HepG2 (cell line): ENCODE measurements around the gene GALNT16. TPM values are rescaled to one million over a fixed set of nuclear protein-coding genes. Genes with fewer than 3 reads are reported as not detected.
A peak's percentile ranks its signal among the peaks of the same experiment; 100 is the strongest.

Source experiments
- ATAC-seq: fragments of 200-7000 bp; cut with Tn5 transposase; 3 replicates; pipeline ENCODE4 v1.9.1; 2020; ENCODE audit warnings: mild to moderate bottlenecking, moderate library complexity
- BruUV-seq: library from RNA; stranded (reverse); fragments of 400-500 nt; replicated peaks from 2 replicates; lab custom pipeline; 2021; lab: Mats Ljungman, UMichigan
- CTCF ChIA-PET: fragments of 300-600 bp; formaldehyde crosslinking; extraction: SDS; loops from one replicate; lab custom pipeline; 2021; ENCODE audit warnings: low total read pairs, inconsistent platforms, low intra/inter-chr PET ratio; lab: Yijun Ruan, JAX
- POLR2A ChIA-PET: fragments of 350-600 bp; sonication (Branson Sonifier 250); formaldehyde crosslinking; loops from one replicate; lab custom pipeline; 2020; ENCODE audit warnings: antibody characterized with exemption, inconsistent platforms; lab: Yijun Ruan, JAX
- DNase-seq: peaks from one replicate; pipeline ENCODE4 v3.0.0-alpha.2; 2015; ENCODE audit warnings: low spot score
- FAIRE-seq: peaks from 3 replicates; lab custom pipeline; 2011; peaks lifted over from hg19 to GRCh38; lab: Jason Lieb, UNC
- H2AFZ ChIP-seq: one replicate; pipeline ENCODE4 v1.6.1; 2011; ENCODE audit warnings: low read length, inconsistent platforms
- H3K27ac ChIP-seq: fragments of 300-600 bp; 3 replicates; pipeline ENCODE4 v1.8.0; 2011; ENCODE audit warnings: mixed run types, mild to moderate bottlenecking, mixed read lengths, low read length, inconsistent platforms; ENCODE audit not compliant: insufficient read depth; ENCODE audit errors: extremely low read length
- H3K27me3 ChIP-seq, 2 experiments: fragments of 200-600 bp in 1 of 2; 2 replicates in 1 of 2; 3 replicates in 1 of 2; pipeline versions ENCODE4 v1.6.0 to v1.8.0; 2011; ENCODE audit warnings: low read length in 2 of 2, mild to moderate bottlenecking in 2 of 2, moderate library complexity in 2 of 2, inconsistent platforms in 1 of 2; ENCODE audit not compliant: insufficient read depth in 2 of 2, control insufficient read depth in 1 of 2
- H3K36me3 ChIP-seq, 2 experiments: fragments of 200-600 bp in 1 of 2; replicated peaks in 1 of 2; 2 replicates in 1 of 2; 3 replicates in 1 of 2; pipeline versions ENCODE4 v1.5.1 to v1.8.0; 2011; ENCODE audit warnings: low read length in 2 of 2, inconsistent platforms in 1 of 2; ENCODE audit not compliant: insufficient read depth in 2 of 2, control insufficient read depth in 1 of 2
- H3K4me1 ChIP-seq: 2 replicates; pipeline ENCODE4 v1.5.1; 2012; ENCODE audit warnings: low read length, inconsistent platforms; ENCODE audit not compliant: insufficient read depth
- H3K4me2 ChIP-seq: 2 replicates; pipeline ENCODE4 v1.6.0; 2011; ENCODE audit warnings: low read depth, low read length, inconsistent platforms
- H3K4me3 ChIP-seq, 3 experiments: fragments of 200-600 bp in 1 of 3; sonication (generic), shearing (Covaris generic) in 1 of 3; replicated peaks in 1 of 3; 2 replicates each; pipeline ENCODE4 v1.5.1; 2011 to 2016; ENCODE audit warnings: low read length in 3 of 3, inconsistent platforms in 2 of 3, low read depth in 2 of 3, mild to moderate bottlenecking in 2 of 3, control low read depth in 1 of 3, mixed read lengths in 1 of 3; ENCODE audit not compliant: insufficient read depth in 1 of 3
- H3K79me2 ChIP-seq: one replicate; pipeline ENCODE4 v1.6.1; 2011; ENCODE audit warnings: low read length, inconsistent platforms; ENCODE audit not compliant: insufficient read depth
- H3K9ac ChIP-seq: 2 replicates; pipeline ENCODE4 v1.6.0; 2011; ENCODE audit warnings: mild to moderate bottlenecking, low read depth, low read length, inconsistent platforms; ENCODE audit not compliant: insufficient read depth
- H3K9me3 ChIP-seq: 2 replicates; pipeline ENCODE4 v1.5.1; 2012; ENCODE audit warnings: mild to moderate bottlenecking, low read length
- H4K20me1 ChIP-seq: 2 replicates; pipeline ENCODE4 v1.6.0; 2011; ENCODE audit warnings: inconsistent platforms, mild to moderate bottlenecking, low read length, moderate library complexity; ENCODE audit not compliant: insufficient read depth
- CEBPG ChIP-seq: IDR thresholded peaks from 2 replicates; pipeline ENCODE4 v1.6.1; 2016
- GATA4 ChIP-seq: sonication (generic); IDR thresholded peaks from 2 replicates; pipeline ENCODE4 v1.6.1; 2016; ENCODE audit warnings: antibody characterized with exemption, low read depth, borderline replicate concordance
- HOMEZ ChIP-seq: IDR thresholded peaks from 2 replicates; pipeline ENCODE4 v1.6.1; 2016; ENCODE audit warnings: low read depth
- KMT2B ChIP-seq: IDR thresholded peaks from 2 replicates; pipeline ENCODE4 v1.6.1; 2016; ENCODE audit warnings: missing genetic modification reagents, missing compliant biosample characterization
- MTA1 ChIP-seq: sonication (generic); formaldehyde crosslinking; IDR thresholded peaks from 2 replicates; pipeline ENCODE4 v1.4.0; 2020; ENCODE audit warnings: missing genetic modification reagents, mild to moderate bottlenecking, borderline replicate concordance
- NR0B2 ChIP-seq: sonication (generic); formaldehyde crosslinking; IDR thresholded peaks from 2 replicates; pipeline ENCODE4 v1.4.0; 2020; ENCODE audit warnings: mild to moderate bottlenecking, missing genetic modification reagents
- ZBTB3 ChIP-seq: sonication (generic); formaldehyde crosslinking; IDR thresholded peaks from 2 replicates; pipeline ENCODE4 v1.4.0; 2020; ENCODE audit warnings: low read depth, mild to moderate bottlenecking, moderate library complexity, missing genetic modification reagents, borderline replicate concordance
- ZBTB38 ChIP-seq: sonication (generic); formaldehyde crosslinking; IDR thresholded peaks from 2 replicates; pipeline ENCODE4 v1.5.1; 2020; ENCODE audit warnings: mild to moderate bottlenecking, missing genetic modification reagents
- ZFP36L2 ChIP-seq: sonication (generic); formaldehyde crosslinking; IDR thresholded peaks from 2 replicates; pipeline ENCODE4 v1.4.0; 2020; ENCODE audit warnings: missing genetic modification reagents
- ZNF296 ChIP-seq: sonication (generic); formaldehyde crosslinking; conservative IDR thresholded peaks from 2 replicates; pipeline ENCODE4 v1.5.0; 2020; ENCODE audit warnings: mild to moderate bottlenecking, missing genetic modification reagents
- WGBS: methylation state at CpG from one replicate; pipeline ENCODE4 v1.1.6; 2017; ENCODE audit warnings: low lambda C conversion rate; 5-methylcytosine and 5-hydroxymethylcytosine counted together
- in situ Hi-C: cut with HindIII; loops from 2 replicates; pipeline ENCODE4 v1.10.0; 2017; ENCODE audit warnings: low pct_unique_long_range_greater_than_20kb; ENCODE audit not compliant: extremely low pct_ligation_motif_present
- intact Hi-C: fragments of 100-400 bp; cut with micrococcal nuclease; formaldehyde crosslinking; loops from one replicate; pipeline ENCODE4 v1.10.0; 2022; ENCODE audit not compliant: unreplicated experiment
- polyA plus RNA-seq, 8 experiments: library from polyadenylated mRNA; depleted of rRNA in 3 of 8; stranded (reverse) in 7 of 8; unstranded in 1 of 8; fragments of >200 nt; fragmentation: Illumina TruSeq in 4 of 8; extraction: Trizol in 4 of 8; gene quantifications; 2 replicates each; pipeline versions ENCODE4 v1.2.1 to v1.2.3, GENCODE V29; 2011 to 2016; ENCODE audit warnings: low read depth in 4 of 8, missing spikeins in 1 of 8, mixed read lengths in 1 of 8; ENCODE audit not compliant: insufficient read depth in 1 of 8
- total RNA-seq, 5 experiments: library from RNA; depleted of rRNA; stranded (reverse); fragments of >200 nt; fragmentation: Illumina TruSeq; extraction: Trizol; gene quantifications; 2 replicates each; pipeline ENCODE4 v1.2.3, GENCODE V29; 2016; ENCODE audit warnings: low read depth in 1 of 5

GALNT16 gene
- total and polyA plus RNA-seq, 2 of the 13 experiments (the other 11 are each of a cell fraction or from before 2014, with no cell fraction given) = 0.54 to 0.82 TPM

GRCh38 chr14:69401841-69402240 lies 141.9 kb downstream of the GALNT16 start:
- Histone ChIP-seq H3K4me2 (peak overlapping the region; percentile 74), H3K79me2 (peaks cover 87% of the 10 kb centered on the region), H3K4me1 (peaks cover 39% of the 10 kb centered on the region), H2AFZ (no peak overlapping the region), H3K36me3 (peaks cover 1 to 6% of the 10 kb centered on the region in 2 experiments; a peak in 1 of 5 replicates), H3K27ac (no peak overlapping the region), H4K20me1 (peaks cover 19% of the 10 kb centered on the region), H3K4me3 (peak overlapping the region in 2 of 3 experiments; percentile 78 to 94; a peak in 2 of 6 replicates), H3K9me3 (no peaks in the 10 kb centered on the region), H3K9ac (no peak overlapping the region), H3K27me3 (no peaks in the 10 kb centered on the region; a peak in 1 of 5 replicates)
- DNase-seq = no peak
- no peak for TF ChIP-seq ZNF296 (CRISPR knock-in tag)
- no peak for TF ChIP-seq ZBTB3 (CRISPR knock-in tag)
- TF ChIP-seq ZBTB38 (CRISPR knock-in tag) = no peak
- no peak for TF ChIP-seq NR0B2 (CRISPR knock-in tag)
- TF ChIP-seq CEBPG = no peak
- TF ChIP-seq MTA1 (CRISPR knock-in tag) = no peak
- no peak for TF ChIP-seq KMT2B (CRISPR knock-in tag)
- TF ChIP-seq GATA4 = no peak
- CTCF ChIA-PET = no interaction called here
- BruUV-seq = no TSS peak
- 77% methylated on average over 2 of the region's 2 CpGs for WGBS
- no peak for FAIRE-seq
- in situ Hi-C loops (no loop called here), intact Hi-C loops (no loop called here)
- POLR2A ChIA-PET = no interaction called here
- no peak for ATAC-seq

GRCh38 chr14:69404478-69404877 lies 144.5 kb downstream of the GALNT16 start:
- Histone ChIP-seq H3K9ac (no peak overlapping the region), H3K4me3 (no peak overlapping the region), H3K27me3 (no peaks in the 10 kb centered on the region; a peak in 1 of 5 replicates), H2AFZ (no peak overlapping the region), H3K79me2 (peaks cover 88% of the 10 kb centered on the region), H3K9me3 (no peaks in the 10 kb centered on the region), H3K4me1 (peaks cover 35% of the 10 kb centered on the region), H4K20me1 (peaks cover 16% of the 10 kb centered on the region), H3K27ac (no peak overlapping the region), H3K36me3 (peaks cover 3 to 6% of the 10 kb centered on the region in 2 experiments; a peak in 1 of 5 replicates), H3K4me2 (no peak overlapping the region; the same call in 1 of the 2 replicates)
- ATAC-seq (no peak), FAIRE-seq (no peak), DNase-seq (no peak)
- BruUV-seq = no TSS peak
- POLR2A ChIA-PET = no interaction called here
- TF ChIP-seq HOMEZ = peak; percentile 49; the same call in 1 of the 2 replicates
- no peak for TF ChIP-seq ZFP36L2 (CRISPR knock-in tag)
- intact Hi-C loops (no loop called here), in situ Hi-C loops (no loop called here)
- WGBS = 82% methylated on average over 3 of the region's 3 CpGs
- CTCF ChIA-PET = no interaction called here
